PFSK-1 (cell line): ENCODE data around the gene RPL22L1.

Experiments used
- FOXP2 ChIP-seq: optimal IDR thresholded peaks from 2 replicates; pipeline ENCODE3; 2011; ENCODE audit warnings: borderline replicate concordance, control low read depth, inconsistent platforms; ENCODE audit not compliant: insufficient read depth; ENCODE audit errors: extremely low read length, extremely low read depth
- POLR2AphosphoS5 ChIP-seq: IDR thresholded peaks from 2 replicates; pipeline ENCODE4 v1.6.1; 2012; ENCODE audit warnings: low read depth, mild to moderate bottlenecking, control low read depth, low read length, moderate library complexity
- SIN3A ChIP-seq: IDR thresholded peaks from 2 replicates; pipeline ENCODE4 v1.6.1; 2012; ENCODE audit warnings: mild to moderate bottlenecking, low read length, moderate library complexity, borderline replicate concordance; ENCODE audit not compliant: insufficient read depth
- TAF1 ChIP-seq: IDR thresholded peaks from 2 replicates; pipeline ENCODE4 v1.6.1; 2012; ENCODE audit warnings: low read length, control low read depth, borderline replicate concordance; ENCODE audit not compliant: insufficient read depth
- TF ChIP-seq, protein P1 (sequence below), 2 experiments: IDR thresholded peaks; 2 replicates each; pipeline versions ENCODE4 v1.6.1 to v1.8.0; 2011 to 2012; ENCODE audit warnings: low read depth in 2 of 2, low read length in 2 of 2, control low read depth in 1 of 2, inconsistent platforms in 1 of 2, mild to moderate bottlenecking in 1 of 2, moderate library complexity in 1 of 2; ENCODE audit not compliant: insufficient read depth in 1 of 2

Gene RPL22L1

GRCh38 chr3:170830580-170830979, 39.4 kb downstream of the RPL22L1 start:
- TF ChIP-seq TAF1: no peak
- TF ChIP-seq FOXP2: no peak
- TF ChIP-seq, protein P1, sequence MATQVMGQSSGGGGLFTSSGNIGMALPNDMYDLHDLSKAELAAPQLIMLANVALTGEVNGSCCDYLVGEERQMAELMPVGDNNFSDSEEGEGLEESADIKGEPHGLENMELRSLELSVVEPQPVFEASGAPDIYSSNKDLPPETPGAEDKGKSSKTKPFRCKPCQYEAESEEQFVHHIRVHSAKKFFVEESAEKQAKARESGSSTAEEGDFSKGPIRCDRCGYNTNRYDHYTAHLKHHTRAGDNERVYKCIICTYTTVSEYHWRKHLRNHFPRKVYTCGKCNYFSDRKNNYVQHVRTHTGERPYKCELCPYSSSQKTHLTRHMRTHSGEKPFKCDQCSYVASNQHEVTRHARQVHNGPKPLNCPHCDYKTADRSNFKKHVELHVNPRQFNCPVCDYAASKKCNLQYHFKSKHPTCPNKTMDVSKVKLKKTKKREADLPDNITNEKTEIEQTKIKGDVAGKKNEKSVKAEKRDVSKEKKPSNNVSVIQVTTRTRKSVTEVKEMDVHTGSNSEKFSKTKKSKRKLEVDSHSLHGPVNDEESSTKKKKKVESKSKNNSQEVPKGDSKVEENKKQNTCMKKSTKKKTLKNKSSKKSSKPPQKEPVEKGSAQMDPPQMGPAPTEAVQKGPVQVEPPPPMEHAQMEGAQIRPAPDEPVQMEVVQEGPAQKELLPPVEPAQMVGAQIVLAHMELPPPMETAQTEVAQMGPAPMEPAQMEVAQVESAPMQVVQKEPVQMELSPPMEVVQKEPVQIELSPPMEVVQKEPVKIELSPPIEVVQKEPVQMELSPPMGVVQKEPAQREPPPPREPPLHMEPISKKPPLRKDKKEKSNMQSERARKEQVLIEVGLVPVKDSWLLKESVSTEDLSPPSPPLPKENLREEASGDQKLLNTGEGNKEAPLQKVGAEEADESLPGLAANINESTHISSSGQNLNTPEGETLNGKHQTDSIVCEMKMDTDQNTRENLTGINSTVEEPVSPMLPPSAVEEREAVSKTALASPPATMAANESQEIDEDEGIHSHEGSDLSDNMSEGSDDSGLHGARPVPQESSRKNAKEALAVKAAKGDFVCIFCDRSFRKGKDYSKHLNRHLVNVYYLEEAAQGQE (IDR thresholded peaks at IDR 0.05; ENCODE audit: insufficient read depth in 1 of 2, low read depth in 2 of 2, low read length in 2 of 2): no peak
- TF ChIP-seq POLR2AphosphoS5: no peak
- no peak for TF ChIP-seq SIN3A

GRCh38 chr3:170829546-170830272, 40.3 kb downstream of the RPL22L1 start:
- TF ChIP-seq SIN3A (no peak), TAF1 (no peak), POLR2AphosphoS5 (no peak), FOXP2 (no peak)
- TF ChIP-seq, protein P1 (IDR thresholded peaks at IDR 0.05; ENCODE audit: insufficient read depth in 1 of 2, low read depth in 2 of 2, low read length in 2 of 2): no peak

GRCh38 chr3:170826047-170826446, 43.9 kb downstream of the RPL22L1 start:
- no peak for TF ChIP-seq TAF1
- no peak for TF ChIP-seq SIN3A
- TF ChIP-seq, protein P1 (IDR thresholded peaks at IDR 0.05; ENCODE audit: insufficient read depth in 1 of 2, low read depth in 2 of 2, low read length in 2 of 2): no peak
- no peak for TF ChIP-seq POLR2AphosphoS5
- no peak for TF ChIP-seq FOXP2

GRCh38 chr3:170816841-170817240, 53.2 kb downstream of the RPL22L1 start:
- TF ChIP-seq FOXP2 (no peak), POLR2AphosphoS5 (no peak), SIN3A (no peak), TAF1 (no peak)
- TF ChIP-seq, protein P1 (IDR thresholded peaks at IDR 0.05; ENCODE audit: insufficient read depth in 1 of 2, low read depth in 2 of 2, low read length in 2 of 2): no peak
